Neutrophil (primary cell): ENCODE measurements around the gene ECT2.
"Not testable (repeated sequence)": the region's sequence is repeated elsewhere in the genome, so short reads cannot be mapped to it uniquely, and the experiment has no call there.

Experiments used
- H3K27ac ChIP-seq: fragments of 200-600 bp; sonication (generic); 2 replicates; pipeline ENCODE4 v1.5.1; 2016; ENCODE audit warnings: mild to moderate bottlenecking, moderate library complexity
- H3K27me3 ChIP-seq: fragments of 200-600 bp; sonication (generic); 2 replicates; pipeline ENCODE4 v1.6.0; 2016; ENCODE audit warnings: mild to moderate bottlenecking
- H3K36me3 ChIP-seq: fragments of 200-600 bp; sonication (generic); 2 replicates; pipeline ENCODE4 v1.5.1; 2017
- H3K4me1 ChIP-seq, 2 experiments: fragments of 200-600 bp in 1 of 2; sonication (generic) in 1 of 2; 1 replicate in 1 of 2; 2 replicates in 1 of 2; pipeline versions ENCODE4 v1.5.1 to v1.6.1; 2013 to 2016; ENCODE audit warnings: low read depth in 1 of 2, low read length in 1 of 2, mild to moderate bottlenecking in 1 of 2, moderate library complexity in 1 of 2; ENCODE audit not compliant: control insufficient read depth in 1 of 2, insufficient read depth in 1 of 2
- H3K4me3 ChIP-seq, 2 experiments: fragments of 200-600 bp in 1 of 2; sonication (generic) in 1 of 2; 1 replicate in 1 of 2; 2 replicates in 1 of 2; pipeline ENCODE4 v1.5.1; 2013 to 2016; ENCODE audit warnings: low read depth in 1 of 2, low read length in 1 of 2, mild to moderate bottlenecking in 1 of 2, moderate library complexity in 1 of 2
- H3K9me3 ChIP-seq: fragments of 200-600 bp; sonication (generic); 2 replicates; pipeline ENCODE4 v1.5.1; 2016
- TF ChIP-seq, protein P1 (sequence below): fragments of 200-600 bp; sonication (generic); IDR thresholded peaks from 2 replicates; pipeline ENCODE4 v1.5.1; 2016; ENCODE audit warnings: antibody characterized with exemption

ECT2 gene, protein sequence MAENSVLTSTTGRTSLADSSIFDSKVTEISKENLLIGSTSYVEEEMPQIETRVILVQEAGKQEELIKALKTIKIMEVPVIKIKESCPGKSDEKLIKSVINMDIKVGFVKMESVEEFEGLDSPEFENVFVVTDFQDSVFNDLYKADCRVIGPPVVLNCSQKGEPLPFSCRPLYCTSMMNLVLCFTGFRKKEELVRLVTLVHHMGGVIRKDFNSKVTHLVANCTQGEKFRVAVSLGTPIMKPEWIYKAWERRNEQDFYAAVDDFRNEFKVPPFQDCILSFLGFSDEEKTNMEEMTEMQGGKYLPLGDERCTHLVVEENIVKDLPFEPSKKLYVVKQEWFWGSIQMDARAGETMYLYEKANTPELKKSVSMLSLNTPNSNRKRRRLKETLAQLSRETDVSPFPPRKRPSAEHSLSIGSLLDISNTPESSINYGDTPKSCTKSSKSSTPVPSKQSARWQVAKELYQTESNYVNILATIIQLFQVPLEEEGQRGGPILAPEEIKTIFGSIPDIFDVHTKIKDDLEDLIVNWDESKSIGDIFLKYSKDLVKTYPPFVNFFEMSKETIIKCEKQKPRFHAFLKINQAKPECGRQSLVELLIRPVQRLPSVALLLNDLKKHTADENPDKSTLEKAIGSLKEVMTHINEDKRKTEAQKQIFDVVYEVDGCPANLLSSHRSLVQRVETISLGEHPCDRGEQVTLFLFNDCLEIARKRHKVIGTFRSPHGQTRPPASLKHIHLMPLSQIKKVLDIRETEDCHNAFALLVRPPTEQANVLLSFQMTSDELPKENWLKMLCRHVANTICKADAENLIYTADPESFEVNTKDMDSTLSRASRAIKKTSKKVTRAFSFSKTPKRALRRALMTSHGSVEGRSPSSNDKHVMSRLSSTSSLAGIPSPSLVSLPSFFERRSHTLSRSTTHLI

DNA sequence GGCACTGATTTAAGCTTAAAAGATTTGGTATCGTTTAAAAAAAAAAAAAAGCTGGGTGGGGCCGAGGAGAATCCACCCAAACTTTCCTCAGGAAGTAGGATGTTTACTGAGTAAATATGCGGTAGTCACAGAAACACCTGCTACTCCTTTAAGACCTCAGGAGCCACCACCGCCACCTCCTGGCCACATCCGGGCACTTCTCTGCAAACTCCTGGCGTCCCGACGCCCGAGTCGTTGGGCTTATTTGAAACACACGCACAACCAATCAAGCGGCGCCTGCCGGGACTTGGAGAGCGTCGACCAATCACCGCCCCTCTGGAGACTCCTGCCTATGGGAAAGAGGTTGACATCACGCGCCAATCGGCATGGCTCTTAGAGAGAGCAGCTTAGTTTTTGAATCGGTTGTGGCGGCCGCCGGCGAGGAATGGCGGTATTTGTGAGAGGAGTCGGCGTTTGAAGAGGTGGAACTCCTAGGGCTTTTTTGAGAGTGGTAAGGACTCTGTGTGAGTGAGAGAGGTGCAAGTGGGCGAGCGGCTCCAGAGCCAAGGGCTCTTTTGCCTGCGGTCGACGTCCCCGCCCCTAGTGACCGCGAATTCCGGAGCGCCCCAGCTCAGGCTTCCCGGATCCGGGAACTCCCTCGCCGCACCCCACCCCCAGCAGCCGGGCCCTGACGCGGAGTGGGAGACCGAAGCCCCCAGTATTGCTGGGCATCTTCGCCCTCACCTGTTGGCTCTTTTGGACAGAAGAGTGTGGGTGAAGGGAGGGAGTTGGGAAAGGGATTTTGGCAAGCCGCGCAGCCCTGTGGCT, at the start of gene ECT2:
ECT2 (plus strand) TSS at position 359 of the 807 bp plus-strand sequence. CDS start 3,805 bp downstream, outside the sequence.
- Histone ChIP-seq H3K36me3 (no peaks in the 10 kb centered on the region), H3K9me3 (no peaks in the 10 kb centered on the region), H3K27me3 (no peaks in the 10 kb centered on the region), H3K27ac (peak within 1 kb of the TSS; percentile 57), H3K4me1 (peaks cover 14 to 17% of the 10 kb centered on the region in 2 experiments), H3K4me3 (peak within 1 kb of the TSS; percentile 71 to 77)
- TF ChIP-seq, protein P1, sequence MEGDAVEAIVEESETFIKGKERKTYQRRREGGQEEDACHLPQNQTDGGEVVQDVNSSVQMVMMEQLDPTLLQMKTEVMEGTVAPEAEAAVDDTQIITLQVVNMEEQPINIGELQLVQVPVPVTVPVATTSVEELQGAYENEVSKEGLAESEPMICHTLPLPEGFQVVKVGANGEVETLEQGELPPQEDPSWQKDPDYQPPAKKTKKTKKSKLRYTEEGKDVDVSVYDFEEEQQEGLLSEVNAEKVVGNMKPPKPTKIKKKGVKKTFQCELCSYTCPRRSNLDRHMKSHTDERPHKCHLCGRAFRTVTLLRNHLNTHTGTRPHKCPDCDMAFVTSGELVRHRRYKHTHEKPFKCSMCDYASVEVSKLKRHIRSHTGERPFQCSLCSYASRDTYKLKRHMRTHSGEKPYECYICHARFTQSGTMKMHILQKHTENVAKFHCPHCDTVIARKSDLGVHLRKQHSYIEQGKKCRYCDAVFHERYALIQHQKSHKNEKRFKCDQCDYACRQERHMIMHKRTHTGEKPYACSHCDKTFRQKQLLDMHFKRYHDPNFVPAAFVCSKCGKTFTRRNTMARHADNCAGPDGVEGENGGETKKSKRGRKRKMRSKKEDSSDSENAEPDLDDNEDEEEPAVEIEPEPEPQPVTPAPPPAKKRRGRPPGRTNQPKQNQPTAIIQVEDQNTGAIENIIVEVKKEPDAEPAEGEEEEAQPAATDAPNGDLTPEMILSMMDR = peak; percentile 97

DNA sequence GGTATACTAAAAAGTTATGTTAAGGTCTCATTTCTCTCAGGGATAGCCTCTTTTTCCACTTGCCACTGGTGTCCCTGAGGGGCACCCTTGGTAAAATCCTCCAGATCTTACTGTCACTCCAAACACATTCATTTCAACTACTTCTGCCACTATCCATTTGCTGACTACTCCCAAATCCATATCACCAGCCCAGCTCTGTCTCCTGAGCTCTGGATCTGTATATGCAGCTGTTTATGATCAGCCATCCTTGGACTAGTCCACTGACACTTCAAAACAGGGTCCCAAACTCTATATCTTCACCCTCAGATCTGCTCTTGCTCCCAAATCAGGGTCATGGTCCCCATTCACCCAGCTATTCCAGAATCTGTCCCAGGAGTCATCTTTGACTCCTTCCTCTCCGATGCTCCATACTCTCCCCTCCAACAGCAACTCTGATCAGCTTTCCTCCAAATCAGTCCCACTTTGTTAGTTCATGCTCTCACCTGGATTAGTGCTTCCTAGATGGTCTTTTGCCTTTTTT, 49.5 kb upstream of the ECT2 start:
- no peaks in the 10 kb centered on the region for H3K36me3 ChIP-seq
- no peaks in the 10 kb centered on the region for H3K9me3 ChIP-seq
- H3K27me3 ChIP-seq = no peaks in the 10 kb centered on the region
- no peak overlapping the region for H3K27ac ChIP-seq
- peaks cover 9 to 11% of the 10 kb centered on the region in 2 experiments for H3K4me1 ChIP-seq
- TF ChIP-seq, protein P1 = no peak
- no peak overlapping the region for H3K4me3 ChIP-seq

DNA sequence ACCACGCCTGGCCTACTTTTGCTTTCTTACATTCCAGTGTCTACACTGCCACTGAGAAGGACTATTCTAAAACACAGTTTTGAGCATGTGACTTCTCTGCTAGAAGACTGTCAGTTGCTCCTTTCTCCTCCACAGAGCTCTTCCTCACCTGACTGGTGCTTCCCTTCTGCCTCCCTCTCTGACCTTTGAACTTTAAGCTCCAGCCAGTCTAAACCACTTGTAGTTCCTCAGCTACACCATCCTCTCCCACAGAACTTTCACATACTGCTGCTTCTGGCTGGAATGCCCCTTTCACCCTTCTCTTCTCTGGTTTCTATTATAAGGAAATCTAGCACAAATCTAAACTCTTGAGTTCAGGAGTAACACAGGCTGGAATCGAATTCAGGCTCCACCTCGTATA, 48.8 kb upstream of the ECT2 start:
- Histone ChIP-seq H3K4me1 (peaks cover 9 to 11% of the 10 kb centered on the region in 2 experiments), H3K9me3 (no peaks in the 10 kb centered on the region), H3K4me3 (no peak overlapping the region), H3K27ac (no peak overlapping the region), H3K27me3 (no peaks in the 10 kb centered on the region), H3K36me3 (no peaks in the 10 kb centered on the region)
- TF ChIP-seq, protein P1 = no peak

DNA sequence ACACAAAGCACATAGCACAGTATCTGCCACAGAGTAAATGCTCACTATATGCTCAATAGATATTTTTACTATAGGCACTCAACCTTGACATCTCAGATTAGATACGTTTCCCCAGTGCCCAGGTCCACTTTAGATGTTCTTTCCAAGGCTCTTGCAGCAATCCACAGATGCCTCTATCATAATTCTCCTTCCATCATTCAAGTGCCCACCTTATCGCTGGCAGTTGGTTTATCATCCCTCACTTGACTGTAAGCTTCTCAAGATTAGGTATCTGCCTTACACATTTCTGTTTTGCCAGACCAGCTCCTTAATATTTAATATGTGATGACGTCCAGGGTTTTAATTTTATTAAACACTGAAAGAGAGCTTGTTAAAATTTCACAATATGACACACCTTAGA, 48.3 kb upstream of the ECT2 start:
- TF ChIP-seq, protein P1 = no peak
- H3K9me3 ChIP-seq = no peaks in the 10 kb centered on the region
- no peaks in the 10 kb centered on the region for H3K27me3 ChIP-seq
- H3K4me3 ChIP-seq = no peak overlapping the region
- no peaks in the 10 kb centered on the region for H3K36me3 ChIP-seq
- no peak overlapping the region for H3K27ac ChIP-seq
- peaks cover 9 to 11% of the 10 kb centered on the region in 2 experiments for H3K4me1 ChIP-seq

DNA sequence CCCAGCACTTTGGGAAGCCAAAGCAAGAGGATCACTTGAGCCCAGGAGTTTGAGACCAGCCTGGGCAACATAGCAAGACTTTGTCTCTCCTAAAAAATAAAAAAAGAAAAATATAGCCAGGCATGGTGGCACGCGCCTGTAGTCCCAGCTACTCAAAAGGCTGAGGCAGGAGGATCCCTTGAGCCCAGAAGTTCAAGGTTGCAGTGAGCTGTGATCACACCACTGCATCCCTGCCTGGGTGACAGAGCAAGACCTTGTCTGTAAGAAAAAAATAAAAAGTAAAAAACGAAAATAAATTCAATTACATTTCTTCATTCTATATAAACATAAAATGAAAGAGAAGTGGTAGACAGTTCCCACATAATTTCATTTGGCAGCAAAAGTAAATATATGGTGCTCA, 47.8 kb upstream of the ECT2 start:
- H3K9me3 ChIP-seq, H3K27me3 ChIP-seq, H3K36me3 ChIP-seq, H3K27ac ChIP-seq, H3K4me3 ChIP-seq: not testable (repeated sequence)
- peaks cover 9 to 11% of the 10 kb centered on the region in 2 experiments for H3K4me1 ChIP-seq
